Fibroblast of skin of left quadriceps (primary cell): ENCODE measurements around the gene PIK3R1.
A peak's percentile ranks its signal among the peaks of the same experiment; 100 is the strongest.

Source experiments
- DNase-seq, 2 experiments: peaks; one replicate each; pipeline ENCODE4 v3.0.0-alpha.2; 2013; ENCODE audit warnings: low read depth in 2 of 2

The PIK3R1 gene

DNA sequence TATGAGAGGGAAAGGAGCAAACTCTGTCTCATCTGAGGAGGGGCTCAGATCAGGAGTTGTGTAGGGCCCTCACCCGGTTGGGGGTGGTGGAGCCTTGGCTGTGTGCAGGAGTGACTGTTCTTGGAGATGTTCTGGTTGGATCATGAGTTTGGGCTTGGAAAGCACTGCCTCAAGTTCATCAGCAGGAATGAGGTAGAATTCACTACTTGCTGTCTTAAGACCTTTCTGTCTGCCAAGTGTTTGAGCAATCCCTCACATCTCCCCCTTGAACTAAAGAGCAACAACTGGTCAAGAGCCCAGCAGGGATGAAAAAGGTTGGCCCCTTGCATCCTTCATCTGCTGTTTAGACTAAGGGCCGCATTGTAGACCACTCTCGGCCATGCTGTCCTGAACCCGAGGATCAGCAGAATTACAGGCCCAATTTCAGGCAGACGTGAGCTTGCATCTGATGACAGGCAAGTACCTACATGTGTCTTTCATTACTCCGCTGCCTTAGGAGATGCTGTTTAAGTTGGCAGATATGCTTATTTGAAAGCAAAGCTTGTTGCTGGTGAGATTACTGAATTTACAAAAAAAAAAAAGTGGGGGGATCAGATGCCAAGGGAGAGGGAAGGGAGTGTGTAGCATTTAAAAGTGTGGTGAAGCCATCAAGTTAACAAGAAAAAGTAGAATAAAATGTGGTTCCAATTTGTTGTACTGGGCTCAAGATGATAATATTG lies 36.4 kb downstream of the PIK3R1 start:
- DNase-seq = peak; percentile 61 to 62

- peak in 1 of 2 experiments; percentile 44 for DNase-seq
These were observed 37.4 kb downstream of the PIK3R1 start for GRCh38 chr5:68252673-68253623.

DNA sequence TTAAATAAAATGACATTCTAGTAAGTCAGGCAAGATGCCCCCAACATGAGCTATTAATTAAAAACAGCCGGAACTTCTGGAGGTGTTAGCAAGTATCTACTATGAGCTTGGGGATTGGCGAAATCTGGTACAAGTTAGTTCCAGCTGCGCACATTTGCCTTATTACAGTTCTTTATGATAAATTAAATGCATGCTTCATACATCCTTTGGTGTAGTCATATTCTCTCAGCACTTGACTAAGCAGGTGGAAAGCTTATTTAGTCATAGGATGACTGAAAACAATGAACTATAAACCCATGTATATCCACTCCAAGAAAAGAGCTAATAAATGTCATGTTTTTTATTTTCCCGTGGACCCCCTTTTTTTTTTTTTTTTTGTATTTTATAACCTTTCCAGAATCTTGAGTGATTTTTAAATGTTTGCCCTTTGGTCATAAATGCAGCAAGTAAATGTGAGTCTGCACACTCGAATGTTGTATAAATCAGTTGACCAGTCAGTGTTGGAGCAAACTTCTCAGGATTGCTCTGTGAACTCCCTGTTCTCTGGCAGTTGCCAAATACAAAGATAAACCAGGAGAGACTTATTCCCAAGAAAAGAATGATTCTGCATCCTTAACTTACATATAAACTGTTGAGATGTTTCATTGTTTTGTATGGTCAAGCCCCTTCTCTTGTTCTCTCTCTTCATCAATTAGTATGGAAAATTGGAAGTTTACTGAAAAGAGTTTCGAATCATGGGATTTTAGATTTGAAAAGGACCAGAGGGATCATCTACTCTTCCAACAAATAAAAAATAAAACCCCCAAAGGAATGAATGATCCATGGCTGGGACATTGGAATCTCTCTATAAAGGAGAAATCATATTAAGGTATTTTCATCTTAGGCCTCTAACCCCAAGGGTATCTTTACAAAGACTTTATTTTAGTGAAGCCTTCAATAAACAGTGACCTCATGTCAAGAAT lies 38.3 kb downstream of the PIK3R1 start:
- DNase-seq = peak in 1 of 2 experiments; percentile 45

GRCh38 chr5:68254810-68255209 lies 39.3 kb downstream of the PIK3R1 start:
- DNase-seq = no peak

GRCh38 chr5:68255305-68256120 lies 40.0 kb downstream of the PIK3R1 start:
- DNase-seq = no peak

DNA sequence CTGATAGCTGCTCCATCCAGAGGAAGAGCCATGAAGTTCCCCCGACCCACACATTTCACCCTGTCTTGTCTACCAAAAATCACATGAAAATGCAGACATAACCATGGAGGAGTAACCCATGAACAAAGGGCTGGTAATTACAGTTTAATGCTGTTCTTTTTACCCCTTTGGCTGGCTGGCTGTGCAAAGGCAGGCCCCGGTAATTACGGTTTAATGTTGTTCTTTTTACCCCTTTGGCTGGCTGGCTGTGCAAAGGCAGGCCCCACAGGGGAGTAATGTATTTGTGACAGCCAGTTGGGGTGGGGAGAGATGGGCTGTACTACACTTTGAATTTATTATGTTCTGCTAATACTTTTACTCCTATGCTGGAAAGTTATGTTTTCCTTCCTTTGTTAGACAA lies 41.7 kb downstream of the PIK3R1 start:
- DNase-seq = no peak

GRCh38 chr5:68258531-68258930 lies 43.0 kb downstream of the PIK3R1 start:
- DNase-seq = no peak

DNA sequence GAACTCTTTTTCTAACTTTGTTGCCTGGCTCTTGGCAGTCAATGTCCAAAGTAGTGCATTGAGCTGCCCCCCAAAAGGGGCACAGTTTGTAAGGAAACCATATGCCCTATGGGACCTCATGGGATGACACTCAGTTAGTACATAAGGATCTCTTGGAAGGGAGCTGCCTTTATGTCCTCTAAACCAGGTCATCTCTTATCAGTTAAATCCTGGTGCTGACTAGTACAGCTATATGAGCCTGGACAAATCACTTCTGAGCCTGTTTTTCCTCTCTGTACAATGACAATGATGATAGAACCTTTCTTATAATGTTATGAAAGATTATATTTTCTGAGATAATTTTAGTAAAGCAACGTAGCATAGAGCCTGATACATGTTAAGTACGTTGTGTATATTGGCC lies 44.1 kb downstream of the PIK3R1 start:
- no peak for DNase-seq

- no peak for DNase-seq
These were observed 44.9 kb downstream of the PIK3R1 start for GRCh38 chr5:68260467-68260866.

DNA sequence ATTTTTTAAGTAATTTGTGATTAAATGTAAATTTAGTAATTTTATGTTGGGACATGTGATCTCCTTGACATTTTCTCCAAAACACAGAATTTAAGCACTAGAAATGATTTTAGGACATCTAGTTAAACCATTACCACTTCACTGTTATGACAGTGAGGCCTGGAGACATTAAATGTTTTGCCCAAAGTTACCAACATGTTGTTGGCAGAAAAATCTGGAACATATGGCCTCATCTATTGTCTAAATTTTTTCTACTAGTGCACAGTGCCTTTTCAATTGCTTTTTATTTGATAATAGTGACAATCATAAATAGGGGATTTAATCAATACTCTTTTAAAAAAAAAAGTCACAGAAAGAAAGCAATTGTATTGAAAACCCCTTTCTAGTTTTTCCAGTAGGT lies 45.6 kb downstream of the PIK3R1 start:
- DNase-seq = no peak

- no peak for DNase-seq
These were observed 46.1 kb downstream of the PIK3R1 start for GRCh38 chr5:68261569-68262065.

GRCh38 chr5:68264024-68264956 lies 48.7 kb downstream of the PIK3R1 start:
- no peak for DNase-seq

DNA sequence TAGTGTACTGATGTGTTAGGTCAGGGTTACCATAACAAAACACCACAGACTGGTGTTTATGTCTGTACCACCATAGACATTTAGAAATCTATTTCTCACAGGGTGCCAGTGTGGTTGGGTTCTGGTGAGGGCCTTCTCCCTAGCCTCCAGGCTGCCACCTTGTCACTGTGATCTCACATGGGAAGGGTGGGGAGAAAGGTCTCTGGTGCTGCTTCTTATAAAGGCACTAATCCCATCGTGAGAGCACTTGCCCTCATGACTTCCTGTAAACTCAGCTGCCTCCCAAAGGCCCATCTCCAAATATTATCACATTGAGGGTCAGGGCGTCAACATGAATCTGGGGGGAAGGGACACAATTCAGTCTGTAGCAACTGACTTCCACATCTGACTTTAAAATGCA lies 49.8 kb downstream of the PIK3R1 start:
- DNase-seq = no peak

GRCh38 chr5:68265822-68266395 lies 50.4 kb downstream of the PIK3R1 start:
- DNase-seq = no peak

DNA sequence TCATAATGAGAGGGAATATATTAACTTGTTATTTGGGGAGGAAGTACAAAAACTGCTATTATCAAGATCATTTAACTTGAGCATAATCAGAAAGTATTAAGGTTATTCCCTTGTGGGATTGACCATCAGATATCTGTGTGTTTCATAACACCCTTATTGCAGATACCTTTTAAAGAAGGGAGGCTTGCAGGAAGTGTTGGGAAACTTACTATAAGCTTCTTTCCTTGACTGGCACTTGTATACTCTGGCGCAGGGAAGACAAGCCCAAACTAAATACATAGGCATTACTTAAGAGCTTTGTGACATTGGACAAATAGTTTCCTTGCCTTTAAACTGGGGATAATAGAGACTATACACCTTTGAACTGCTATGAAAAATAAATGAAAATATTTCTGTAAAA lies 50.9 kb downstream of the PIK3R1 start:
- DNase-seq = no peak

- DNase-seq = no peak
These were observed 51.5 kb downstream of the PIK3R1 start for GRCh38 chr5:68267066-68267465.

DNA sequence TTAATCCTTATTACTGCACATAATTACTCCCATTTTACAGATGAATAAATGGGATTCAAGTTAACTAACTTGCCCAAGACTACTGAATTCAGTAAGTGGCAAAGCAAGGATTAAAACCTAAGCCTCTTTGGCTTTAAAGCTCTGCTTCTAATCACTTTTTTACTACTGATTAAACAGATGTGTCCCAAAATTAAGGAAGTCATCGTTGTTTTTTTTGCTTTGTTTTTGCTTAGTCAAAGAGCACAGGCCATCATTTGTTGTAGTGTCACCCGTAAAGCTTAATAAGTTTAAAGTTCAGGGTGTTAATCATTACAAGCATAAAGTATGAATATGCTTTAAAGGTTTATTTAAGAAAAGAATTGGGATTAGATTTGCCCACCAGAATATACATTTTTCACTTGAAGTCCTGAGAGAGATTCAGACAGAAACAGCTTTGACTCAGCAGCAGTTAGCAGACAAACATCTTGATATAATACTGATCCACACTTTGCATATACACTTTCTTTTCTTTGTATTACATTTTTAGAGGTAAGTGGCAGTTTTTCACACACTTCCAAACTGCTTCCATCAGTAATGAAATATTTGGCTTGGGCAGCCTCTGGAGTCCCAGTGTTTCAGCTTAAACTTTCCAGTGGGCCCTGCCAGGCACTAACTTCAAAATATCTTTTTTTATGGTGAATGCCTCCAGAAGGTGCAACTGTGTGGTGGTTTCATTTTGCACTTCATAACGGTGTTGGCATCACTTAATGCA lies 52.7 kb downstream of the PIK3R1 start:
- DNase-seq = no peak

- no peak for DNase-seq
These were observed 53.2 kb downstream of the PIK3R1 start for GRCh38 chr5:68268852-68269130.

GRCh38 chr5:68269820-68270219 lies 54.3 kb downstream of the PIK3R1 start:
- DNase-seq = no peak
